ENCODE data around the gene GSTM2. TPM values are rescaled to one million over a fixed set of nuclear protein-coding genes. Genes with fewer than 3 reads are reported as not detected.

Gene GSTM2
- total and polyA plus RNA-seq, 2 experiments from 2014 or later = 78.5 to 117 TPM

DNA sequence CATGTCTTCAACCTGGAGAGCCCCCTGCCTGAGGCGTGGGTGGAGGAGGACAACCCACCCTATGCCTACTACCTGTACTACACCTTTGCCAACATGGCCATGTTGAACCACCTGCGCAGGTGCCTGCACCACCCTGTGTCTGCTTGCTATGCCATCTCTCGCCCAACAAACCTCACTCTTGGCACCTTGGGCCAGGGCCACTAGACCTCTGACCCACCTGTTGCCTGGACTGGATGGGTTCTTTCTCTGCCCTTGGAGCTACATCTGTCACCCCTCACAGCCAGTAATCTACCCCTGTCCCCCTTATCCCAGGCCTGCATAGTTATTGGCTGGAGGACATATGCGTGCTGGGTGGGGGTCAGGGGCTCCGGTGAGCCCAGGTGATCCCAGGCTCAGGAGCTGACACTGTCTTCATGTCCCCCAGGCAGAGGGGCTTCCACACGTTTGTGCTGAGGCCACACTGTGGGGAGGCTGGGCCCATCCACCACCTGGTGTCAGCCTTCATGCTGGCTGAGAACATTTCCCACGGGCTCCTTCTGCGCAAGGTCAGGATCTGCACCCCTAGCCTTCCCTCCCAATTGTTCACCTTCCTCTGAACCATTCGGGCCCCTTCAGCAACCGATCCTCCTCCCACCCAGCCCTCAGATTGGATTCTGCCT, 38.4 kb upstream of the GSTM2 start:
- Histone ChIP-seq H3K27ac (no peak overlapping the region), H3K4me3 (no peak overlapping the region), H3K36me3 (peaks cover 11% of the 10 kb centered on the region), H3K27me3 (no peaks in the 10 kb centered on the region), H3K4me1 (ENCODE audit: low read depth) (no peaks in the 10 kb centered on the region), H3K9me3 (ENCODE audit: low read depth) (no peaks in the 10 kb centered on the region)
- TF ChIP-seq CTCF (IDR thresholded peaks at IDR 0.05; ENCODE audit: low read depth, low read length) = no peak
- no peak for DNase-seq (ENCODE audit: low read depth in 1 of 2, low spot score in 1 of 2)

DNA sequence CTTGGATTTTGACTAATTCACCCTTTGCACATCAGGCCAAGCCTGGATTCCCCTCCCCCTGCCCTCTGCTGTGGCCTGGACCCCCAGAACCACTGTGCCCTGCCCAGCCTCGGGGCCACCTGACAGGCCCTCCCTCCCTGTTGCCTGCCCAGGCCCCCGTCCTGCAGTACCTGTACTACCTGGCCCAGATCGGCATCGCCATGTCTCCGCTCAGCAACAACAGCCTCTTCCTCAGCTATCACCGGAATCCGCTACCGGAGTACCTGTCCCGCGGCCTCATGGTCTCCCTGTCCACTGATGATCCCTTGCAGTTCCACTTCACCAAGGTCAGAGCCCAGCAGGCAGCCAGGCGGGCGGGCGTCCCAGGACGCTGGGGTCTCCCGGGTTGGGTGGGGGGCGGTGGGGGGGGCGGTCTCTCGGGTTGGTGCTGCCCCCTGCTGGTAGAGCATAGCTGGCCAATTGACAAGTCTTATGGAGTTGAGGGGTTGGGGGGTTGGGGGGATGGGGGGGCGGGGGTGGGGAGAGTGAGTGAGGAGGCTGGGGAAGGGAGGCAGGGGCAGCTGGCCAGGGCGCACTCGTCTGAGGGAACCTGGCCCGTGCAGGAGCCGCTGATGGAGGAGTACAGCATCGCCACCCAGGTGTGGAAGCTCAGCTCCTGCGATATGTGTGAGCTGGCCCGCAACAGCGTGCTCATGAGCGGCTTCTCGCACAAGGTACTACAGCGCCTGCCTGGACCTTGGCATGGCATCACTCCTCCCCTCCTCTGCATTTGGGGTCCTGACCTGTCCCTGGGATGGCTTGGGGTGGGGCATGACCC, 37.6 kb upstream of the GSTM2 start:
- H3K4me1 ChIP-seq (ENCODE audit: low read depth) = no peaks in the 10 kb centered on the region
- DNase-seq (ENCODE audit: low read depth in 1 of 2, low spot score in 1 of 2) = peak in 1 of 2 donors; percentile 45
- H3K36me3 ChIP-seq = peaks cover 11% of the 10 kb centered on the region
- H3K9me3 ChIP-seq (ENCODE audit: low read depth) = no peaks in the 10 kb centered on the region
- H3K27me3 ChIP-seq = no peaks in the 10 kb centered on the region
- TF ChIP-seq CTCF (IDR thresholded peaks at IDR 0.05; ENCODE audit: low read depth, low read length) = no peak
- H3K27ac ChIP-seq = no peak overlapping the region
- no peak overlapping the region for H3K4me3 ChIP-seq

DNA sequence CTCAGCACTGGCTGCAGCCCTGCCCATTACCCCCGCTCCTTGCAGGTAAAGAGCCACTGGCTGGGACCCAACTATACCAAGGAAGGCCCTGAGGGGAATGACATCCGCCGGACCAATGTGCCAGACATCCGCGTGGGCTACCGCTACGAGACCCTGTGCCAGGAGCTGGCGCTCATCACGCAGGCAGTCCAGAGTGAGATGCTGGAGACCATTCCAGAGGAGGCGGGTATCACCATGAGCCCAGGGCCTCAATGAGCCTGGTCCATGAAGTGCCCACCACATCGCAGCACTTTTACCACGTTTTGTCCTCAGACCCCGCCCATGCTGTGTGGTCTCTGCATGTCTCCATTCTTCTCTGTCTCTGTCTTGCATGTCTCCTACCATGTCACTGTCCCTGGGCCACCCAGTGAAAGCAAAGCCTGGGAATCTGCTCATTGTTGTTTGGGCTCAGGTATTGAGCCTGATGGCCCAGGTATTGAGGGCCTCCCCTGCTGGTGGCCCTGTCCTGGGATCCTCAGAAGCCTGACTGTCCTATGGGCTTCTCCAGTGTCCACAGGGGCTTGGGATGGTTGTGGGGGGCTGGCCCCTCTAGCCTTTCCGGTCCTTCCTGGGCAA, 36.9 kb upstream of the GSTM2 start:
- H3K4me1 ChIP-seq (ENCODE audit: low read depth) = peaks cover 4% of the 10 kb centered on the region
- H3K36me3 ChIP-seq = peaks cover 11% of the 10 kb centered on the region

DNA sequence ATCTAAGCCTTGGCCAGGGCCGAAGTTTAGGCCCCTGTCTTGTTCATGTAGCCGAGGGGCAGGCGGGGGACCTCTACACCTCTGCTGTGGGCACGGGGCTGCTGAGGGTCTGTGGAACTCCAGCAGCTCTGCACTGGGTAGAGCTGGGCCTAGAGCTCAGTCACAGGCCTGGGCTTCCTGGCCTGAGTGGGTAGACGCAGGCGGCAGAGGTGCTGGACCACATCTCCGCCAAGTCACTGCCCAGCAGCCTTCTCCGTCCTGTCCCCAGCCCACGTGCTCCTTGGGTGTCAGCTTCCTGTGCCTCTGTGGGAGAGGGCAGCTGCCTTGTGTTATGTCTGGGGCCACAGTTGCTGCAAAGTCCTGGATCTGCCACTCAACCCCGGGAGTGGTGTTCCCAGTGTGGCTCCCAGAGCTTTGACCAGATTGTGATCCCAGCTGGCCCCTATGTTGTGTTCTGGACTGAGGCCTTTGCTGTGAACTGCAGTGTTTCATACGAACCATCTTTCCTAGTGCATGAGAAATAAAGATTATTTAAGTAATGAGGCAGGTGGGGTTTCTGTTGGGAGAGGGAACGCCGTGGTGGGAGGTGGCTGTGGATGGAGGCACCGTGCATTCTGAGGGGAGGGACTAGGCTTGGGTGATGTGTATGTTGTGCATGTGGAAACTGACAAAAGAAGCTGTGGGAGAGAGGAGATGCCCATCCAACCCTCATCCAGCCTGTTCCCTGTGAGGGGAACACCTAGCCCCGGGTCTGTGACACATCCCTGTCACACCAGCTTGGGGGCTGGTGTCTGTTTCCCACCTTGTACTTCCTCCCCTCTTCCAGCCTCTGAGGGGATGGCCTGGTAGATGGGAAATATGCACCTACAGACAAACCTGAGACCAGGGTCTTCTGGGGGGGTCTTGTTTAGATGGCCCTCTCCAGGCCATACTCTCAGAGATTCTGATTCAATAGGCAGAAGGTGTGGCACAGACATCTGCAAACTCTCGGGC, 36.0 kb upstream of the GSTM2 start:
- TF ChIP-seq CTCF (IDR thresholded peaks at IDR 0.05; ENCODE audit: low read depth, low read length) = no peak
- no peaks in the 10 kb centered on the region for H3K9me3 ChIP-seq (ENCODE audit: low read depth)
- DNase-seq (ENCODE audit: low read depth in 1 of 2, low spot score in 1 of 2) = no peak
- H3K4me1 ChIP-seq (ENCODE audit: low read depth) = peaks cover 8% of the 10 kb centered on the region
- H3K36me3 ChIP-seq = peaks cover 11% of the 10 kb centered on the region
- H3K27ac ChIP-seq = no peak overlapping the region
- H3K4me3 ChIP-seq = no peak overlapping the region
- no peaks in the 10 kb centered on the region for H3K27me3 ChIP-seq

More for the DNA sequence above, 36.9 kb upstream of the GSTM2 start:
- no peak for DNase-seq (ENCODE audit: low read depth in 1 of 2, low spot score in 1 of 2)
- Histone ChIP-seq H3K27ac (no peak overlapping the region), H3K27me3 (no peaks in the 10 kb centered on the region), H3K4me3 (no peak overlapping the region), H3K9me3 (ENCODE audit: low read depth) (no peaks in the 10 kb centered on the region)
- no peak for TF ChIP-seq CTCF (IDR thresholded peaks at IDR 0.05; ENCODE audit: low read depth, low read length)
